GM21576 (cell line): Measurements from ENCODE around the gene ATF6B.

Source experiments
- ATAC-seq: cut with Tn5 transposase; IDR thresholded peaks from one replicate; pipeline ENCODE4 v1.9.1; 2021; ENCODE audit warnings: mild to moderate bottlenecking, moderate library complexity; ENCODE audit not compliant: unreplicated experiment

The ATF6B gene

DNA sequence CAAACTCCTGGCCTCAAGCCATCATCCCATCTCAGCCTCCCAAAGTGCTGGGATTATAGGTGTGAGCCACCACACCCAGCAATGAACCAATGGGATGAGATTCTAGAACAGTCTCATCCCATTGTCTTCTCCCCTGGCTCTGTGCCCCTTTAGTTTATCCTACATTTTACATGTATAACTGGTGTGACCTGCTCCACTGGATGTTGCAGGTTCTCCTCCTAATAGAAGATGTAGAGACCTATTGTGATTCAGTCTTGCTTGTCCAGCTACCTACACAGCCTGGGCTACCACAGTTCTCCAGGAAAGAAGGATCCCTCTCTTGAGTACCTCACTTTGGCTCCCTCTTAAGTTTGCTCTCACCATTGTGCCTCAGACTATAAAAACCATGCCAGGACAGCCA, 4.1 kb upstream of the ATF6B start:
- ATAC-seq: no peak

DNA sequence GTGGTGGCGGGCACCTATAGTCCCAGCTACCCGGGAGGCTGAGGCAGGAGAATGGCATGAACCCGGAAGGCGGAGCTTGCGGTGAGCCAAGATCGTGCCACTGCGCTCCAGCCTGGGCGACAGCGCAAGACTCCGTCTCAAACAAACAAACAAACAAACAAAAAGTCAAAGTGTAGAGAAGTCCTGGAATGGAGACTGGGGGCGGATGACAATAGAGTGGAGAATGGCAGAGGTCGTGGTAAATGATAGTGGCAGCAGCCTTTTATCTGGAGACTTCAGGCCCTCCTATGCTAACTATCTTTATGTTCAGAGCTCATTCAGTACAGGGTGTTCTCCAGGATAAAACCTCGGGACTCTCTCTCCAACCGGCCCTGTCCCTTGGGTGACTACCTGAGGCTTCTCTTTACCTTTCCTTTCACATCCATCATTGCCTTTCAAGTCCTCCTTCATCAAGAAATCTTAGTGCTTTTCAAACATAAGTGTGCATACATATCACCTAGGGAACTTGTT, 3.4 kb upstream of the ATF6B start:
- ATAC-seq: no peak

DNA sequence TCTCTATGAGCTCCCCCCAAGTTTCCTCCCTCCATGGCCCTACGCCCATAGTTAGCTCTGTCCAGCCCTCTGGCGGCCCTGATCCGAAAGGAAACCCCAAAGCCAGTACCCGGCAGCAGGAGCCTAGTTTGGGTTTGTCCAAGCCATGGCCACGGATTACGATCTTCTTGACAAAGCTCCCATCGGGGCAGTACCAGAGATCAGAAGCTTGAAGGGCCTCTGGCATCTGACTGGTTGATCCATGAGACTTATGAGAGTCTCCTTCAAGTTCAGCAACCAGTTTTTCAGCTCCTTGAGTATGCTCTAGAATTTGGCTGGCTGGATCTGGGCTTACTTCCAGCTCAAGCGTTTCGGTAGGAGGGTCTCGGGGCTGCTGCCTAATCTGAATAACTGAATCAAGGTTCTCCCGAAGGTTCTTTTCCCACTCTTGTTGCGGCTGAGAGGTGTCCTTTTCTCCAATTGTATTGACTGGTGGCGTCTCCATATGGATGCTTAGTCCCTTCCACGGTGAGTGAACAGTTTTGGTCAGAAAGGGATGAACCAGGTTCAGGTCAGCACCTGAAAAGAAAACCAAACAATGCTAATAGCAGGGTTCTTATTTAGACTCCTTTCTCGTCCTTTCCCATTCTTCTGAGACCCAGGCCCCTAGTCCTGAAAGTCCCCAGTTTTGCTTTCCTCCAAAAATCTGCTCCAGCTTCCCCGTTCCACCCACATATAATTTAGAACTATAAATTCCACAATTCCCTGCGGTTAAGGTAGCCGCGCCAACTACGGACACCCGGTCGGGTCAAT, 1.4 kb upstream of the ATF6B start:
- peak; percentile 5 for ATAC-seq

DNA sequence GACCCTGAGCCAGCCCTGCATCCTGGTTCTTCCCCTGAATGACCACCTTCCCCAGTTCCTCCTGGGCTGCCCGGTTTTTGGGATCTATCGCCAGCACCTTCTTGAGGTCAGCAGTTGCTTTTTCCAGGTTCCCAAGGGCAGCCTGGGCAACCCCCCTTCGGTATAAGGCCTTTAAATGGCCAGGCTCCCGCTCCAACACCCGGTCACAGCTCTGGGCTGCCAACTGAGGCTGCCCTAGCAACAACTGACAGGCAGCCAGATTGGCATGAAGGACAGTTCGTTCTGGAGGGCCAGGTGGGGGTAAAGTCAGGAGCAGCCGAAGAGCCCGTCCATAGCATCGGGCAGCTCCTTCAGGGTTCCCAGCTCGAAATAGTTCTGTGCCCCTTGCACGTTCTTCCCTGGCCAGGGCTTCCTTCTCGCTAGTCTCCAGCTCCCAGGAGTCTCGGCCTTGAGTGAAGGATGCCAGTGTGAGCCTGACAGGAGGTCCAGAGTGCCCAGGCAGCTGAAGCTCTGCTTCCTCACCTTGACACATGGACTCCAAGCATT, 778 bp upstream of the ATF6B start:
- no peak for ATAC-seq

DNA sequence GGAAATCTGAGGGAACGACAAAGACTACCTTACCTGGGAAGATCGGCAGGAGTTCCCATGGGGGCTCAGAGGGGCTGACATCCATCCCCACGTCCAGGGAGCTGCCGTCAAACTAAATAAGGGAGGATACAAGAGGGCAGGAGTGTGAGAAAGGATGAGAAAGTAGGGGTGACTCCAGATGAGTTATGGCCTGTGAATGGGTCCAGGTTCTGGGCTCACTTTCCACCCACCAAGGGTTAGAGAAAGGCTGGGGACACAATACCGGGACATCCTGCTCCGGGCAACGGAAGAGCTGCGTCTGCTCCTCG, 683 bp downstream of the ATF6B start:
- ATAC-seq: no peak

DNA sequence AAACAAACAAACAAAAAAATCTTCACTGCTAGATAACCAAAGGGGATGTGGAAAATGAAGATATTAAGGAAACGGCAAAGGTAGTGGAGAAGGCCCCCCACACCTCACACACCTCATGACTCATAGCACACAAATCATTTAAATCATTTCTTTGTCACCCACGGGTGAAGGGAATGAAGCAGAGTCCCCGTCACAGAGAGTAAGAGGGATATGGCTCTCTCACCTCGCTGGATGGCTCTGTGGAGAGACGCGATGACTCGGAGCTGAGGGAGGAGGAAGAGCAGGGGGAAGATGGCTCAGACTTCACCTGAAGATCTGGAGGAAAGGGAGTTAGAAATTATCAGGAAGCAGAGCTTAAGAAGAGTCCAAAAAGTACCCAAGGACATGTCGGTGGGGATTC, 1.2 kb downstream of the ATF6B start:
- no peak for ATAC-seq

DNA sequence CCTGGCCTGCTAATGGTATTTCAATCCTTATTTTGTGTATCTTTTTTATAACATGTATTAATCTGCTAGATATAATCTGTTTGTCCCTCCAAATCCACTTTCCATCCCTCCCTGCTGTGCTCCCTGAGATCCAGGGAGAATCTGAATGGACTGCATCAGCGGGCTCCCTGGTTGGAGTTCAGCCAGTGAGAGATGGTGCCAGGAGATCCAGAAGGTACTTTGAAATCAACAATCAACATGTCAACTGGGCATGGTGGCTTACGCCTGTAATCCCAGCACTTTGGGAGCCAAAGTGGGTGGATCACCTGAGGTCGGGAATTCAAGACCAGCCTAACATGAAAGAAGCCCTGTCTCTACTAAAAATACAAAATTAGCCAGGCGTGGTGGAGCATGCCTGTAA, 4.4 kb downstream of the ATF6B start:
- ATAC-seq: no peak

DNA sequence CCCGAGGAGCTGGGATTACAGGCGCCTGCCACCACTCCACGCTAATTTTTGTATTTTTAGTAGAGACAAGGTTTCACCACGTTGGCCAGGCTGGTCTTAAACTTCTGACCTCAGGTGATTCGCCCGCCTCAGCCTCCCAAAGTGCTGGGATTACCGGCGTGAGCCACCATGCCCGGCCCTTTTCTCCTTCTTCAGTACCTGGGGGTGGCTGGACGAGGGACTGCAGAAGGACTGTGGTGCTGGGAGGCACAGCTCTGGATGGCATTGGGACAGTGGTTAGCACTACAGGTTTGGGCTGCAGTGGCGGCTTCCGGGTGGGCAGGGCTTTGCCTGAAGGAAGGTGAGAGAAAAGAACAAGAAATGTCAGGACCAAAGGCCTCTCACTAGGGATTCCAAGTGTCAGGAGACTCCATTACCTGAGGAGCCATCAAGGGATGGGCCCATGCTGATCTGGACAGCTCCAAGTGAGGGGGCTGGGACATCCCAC, 7.4 kb downstream of the ATF6B start:
- ATAC-seq: no peak

DNA sequence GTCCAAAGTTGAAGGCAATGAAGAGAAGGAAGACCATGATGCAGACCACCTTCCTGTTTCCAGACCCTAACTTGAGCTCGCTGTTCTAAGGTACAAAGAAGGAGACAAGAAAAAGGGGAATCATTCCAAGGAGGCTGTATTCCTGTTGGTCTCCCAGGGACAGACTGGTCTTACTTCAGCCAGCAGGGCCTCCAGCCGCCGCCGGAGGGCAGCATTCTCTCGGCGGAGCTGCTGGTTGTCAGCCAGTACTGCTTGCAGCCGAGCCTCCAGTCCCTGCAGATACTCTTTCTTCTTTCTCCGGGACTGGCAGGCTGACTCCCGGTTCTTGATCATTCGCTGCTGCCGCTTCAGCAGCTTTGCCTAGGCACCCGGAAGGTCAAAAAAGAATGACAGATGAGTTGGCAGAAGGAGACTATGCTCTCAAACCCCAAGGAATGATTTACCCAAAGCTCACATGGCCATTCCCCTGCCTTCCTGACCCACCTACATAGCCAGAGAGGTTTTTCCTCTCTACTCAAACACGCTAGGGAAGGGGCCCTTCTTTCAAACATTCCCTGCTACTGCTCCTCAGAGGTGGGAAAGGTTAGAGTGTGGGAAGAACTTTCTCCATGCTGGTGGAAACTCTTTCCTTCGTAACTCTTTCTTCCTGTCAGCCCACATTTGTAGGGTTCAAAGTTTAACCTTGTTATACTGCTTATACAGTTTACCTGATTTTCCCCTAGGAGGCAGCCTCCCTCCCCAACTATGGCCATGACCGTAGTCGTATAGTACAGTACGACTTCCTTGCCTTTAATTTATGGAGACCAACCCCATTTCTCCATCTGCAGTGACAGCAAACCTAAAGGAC, 9.0 kb downstream of the ATF6B start:
- no peak for ATAC-seq

DNA sequence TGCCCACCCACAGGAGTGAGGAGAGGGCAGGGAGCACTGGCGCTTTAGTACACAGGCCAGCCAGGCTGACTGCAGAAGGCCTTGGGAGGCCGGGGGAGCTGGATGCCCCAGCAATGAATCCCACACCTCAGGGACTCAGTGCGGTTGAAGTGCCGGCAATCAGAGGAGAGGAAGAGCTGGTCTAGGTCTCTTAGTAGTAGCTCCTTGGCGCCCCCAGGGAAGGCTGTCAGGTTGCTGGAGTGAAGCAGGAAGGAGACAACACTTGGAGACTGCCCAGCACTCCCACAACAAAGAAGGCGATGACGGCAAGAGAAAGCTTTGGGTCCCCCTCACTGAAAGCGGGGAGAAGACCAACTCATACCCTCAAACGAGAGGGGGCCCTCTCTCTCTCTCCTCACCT, 10.6 kb downstream of the ATF6B start:
- ATAC-seq: no peak

DNA sequence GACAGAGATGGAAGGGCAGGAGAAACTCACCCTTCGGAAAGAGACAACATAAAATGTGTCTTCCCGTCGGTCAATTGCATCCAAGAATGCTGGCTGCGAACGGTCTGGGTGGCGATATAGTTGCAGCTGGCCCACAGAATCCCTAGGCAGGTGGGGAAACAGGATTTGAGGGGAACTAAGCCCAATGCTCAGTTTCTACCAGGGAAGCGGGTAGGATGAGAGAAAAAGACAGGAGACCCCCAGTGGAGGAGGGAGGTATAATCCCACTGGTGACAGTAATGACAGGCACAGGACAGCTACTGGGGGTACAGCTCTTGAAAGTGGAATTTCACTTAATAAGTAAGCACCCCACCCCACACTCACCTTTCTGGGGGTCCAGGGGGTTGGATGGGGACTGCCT, 11.4 kb downstream of the ATF6B start:
- ATAC-seq: no peak

DNA sequence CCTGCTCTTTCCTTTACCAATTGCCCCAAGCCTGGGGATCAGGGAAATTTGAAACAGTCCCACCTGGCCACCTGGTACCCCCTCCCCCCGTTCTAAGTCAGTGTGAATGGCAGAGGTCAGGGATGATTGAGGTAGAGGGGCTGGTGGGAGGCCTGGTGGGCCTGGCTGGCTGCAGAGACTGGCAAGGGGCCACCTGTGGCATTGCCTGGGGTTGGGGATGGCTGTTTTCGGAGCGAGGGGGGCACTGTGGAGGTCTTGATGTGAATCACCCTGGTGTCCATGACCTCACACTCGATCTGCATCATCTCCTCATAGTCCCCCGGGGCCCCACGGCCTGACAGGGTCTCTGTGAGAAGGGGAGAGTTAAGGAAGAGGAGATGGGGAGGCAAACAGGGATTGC, 12.4 kb downstream of the ATF6B start:
- ATAC-seq: no peak

DNA sequence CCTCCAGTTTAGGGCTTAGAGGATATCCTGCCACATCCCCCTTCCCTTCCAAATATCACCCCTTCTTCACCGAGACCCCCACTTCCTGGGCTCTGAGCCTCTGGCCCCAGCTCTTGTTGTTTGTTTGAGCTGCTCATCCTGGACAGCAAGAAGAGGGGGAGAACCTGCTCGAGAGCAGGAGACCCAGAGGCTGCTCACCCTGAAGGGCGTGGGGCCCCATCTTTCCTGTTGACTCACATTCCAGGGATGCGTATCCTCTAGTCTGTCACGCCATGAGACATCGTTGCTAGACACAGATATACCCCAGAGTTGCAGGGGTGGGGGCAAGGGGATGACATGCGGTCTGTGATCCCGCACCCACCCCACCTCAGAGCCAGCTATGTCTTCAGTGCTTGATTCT, 13.2 kb downstream of the ATF6B start:
- no peak for ATAC-seq

DNA sequence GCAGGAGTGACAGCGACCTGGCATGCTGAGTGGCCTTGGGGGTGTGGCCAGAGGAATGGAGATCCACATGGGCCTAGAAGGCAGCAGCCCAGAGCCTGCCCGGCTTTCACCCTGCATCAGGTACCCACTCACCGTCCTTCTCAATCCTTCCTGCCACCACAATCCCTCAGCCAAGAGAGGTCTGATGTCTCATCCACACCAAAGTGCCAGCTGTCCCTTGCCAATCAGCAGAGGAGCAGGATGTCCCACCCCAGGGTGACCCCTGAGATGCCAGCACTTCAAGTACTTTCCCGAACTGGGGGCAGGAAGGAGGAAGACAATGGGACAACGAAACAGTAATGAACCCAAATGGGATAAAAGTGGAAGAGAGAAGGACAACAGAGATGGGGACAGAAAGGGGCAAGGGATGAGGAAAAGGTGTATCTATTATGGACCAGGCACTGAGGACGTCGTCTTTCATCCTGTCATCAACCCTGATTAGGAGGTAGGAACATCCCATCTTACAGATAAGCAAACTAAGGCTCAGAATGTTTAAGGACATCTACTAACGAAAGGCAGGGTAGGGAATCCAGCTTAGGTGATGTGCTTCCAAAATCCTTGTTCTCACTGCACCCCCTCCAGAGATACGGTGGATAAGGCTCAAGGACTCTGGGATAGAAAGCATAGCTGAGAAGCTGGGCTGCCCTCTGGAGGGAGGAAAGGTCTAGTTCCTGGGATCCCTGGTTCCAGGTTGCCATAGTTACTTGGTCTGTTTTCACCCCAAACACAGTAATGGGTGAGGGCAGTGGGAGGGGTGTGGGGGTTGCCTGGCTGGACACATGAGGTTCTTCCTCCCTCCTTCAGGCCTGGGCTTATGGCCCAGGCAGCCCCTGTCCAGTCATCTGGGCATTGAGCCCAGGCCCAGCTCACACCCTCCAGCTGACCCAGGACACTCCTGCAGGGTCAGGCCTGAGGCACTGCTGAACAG, 14.4 kb downstream of the ATF6B start:
- no peak for ATAC-seq

DNA sequence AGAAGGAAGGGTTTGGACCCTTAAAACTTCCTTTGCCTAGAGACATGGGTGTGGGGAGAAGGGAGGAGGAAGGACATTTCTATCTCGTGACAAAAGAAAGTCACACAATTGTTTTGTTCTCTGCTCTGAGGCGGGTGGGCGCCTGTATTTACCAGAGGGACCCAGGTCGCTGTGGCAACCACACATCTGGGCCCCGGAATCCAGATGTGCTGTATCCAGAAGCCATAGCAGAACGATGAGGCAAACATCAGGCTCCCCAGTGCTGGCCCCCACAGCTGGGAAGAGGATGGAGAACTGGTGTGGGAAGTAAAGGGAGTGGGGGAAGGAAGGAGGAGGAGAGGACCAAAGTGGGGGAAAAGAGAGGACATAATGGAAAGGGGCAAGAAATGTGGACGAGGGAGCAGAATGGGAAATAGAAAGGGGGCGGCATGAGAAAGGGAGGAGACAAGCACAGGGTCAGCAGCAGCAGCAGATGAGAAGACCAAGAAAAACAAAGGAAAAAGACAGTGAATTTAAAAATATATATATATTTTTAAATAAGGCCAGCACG, 15.5 kb downstream of the ATF6B start:
- ATAC-seq: no peak

DNA sequence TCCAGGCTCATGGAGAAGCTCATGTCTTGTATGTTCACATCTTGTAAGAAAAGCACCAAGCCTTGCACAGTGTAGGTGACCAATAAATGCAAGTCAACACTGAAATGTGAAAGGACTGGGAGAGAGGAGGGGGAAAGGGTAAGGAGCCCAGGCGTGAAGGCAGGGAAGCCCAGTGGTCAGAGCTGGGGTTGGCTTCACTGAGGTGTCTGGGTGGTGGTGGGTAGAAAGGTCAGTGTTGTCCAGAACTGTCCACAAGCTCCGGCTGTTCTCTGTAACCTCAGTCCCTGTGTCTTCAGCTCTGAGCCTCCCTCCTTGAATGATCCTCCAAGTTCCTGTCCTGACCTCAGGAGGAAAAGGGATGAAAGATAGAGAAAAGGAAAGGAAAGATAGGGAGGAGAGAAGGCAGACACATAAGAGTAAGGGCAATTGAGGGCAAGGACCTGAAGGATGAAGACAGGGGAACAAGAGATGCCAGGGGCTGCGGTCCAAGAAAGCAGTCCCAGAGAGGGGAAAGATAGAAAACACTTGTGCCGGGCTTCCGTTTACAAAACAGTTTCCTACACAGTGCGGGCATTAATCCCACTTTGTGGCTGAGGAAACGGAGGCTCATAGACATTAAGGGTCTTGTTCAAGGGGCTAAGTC, 16.5 kb downstream of the ATF6B start:
- ATAC-seq: no peak

DNA sequence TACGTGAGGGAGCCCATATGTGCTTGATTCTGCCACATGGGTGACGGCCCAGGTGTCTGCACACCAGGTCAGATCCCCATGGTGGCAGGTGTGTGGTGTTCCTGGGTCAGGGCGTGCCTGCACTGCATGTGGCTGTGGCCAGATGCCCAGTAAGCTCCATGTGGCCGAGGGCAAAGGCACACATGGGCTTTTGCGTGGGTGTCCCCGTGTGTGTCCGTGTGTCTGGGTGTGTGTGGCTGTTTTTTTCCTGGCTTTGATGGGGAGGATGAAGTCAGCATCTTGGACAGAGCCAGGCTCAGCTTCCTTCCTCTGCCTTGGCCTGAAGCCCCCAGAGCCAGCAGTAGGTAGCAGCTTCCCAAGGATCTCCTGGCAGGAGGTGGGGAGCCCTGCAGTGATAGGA, 17.4 kb downstream of the ATF6B start:
- no peak for ATAC-seq

DNA sequence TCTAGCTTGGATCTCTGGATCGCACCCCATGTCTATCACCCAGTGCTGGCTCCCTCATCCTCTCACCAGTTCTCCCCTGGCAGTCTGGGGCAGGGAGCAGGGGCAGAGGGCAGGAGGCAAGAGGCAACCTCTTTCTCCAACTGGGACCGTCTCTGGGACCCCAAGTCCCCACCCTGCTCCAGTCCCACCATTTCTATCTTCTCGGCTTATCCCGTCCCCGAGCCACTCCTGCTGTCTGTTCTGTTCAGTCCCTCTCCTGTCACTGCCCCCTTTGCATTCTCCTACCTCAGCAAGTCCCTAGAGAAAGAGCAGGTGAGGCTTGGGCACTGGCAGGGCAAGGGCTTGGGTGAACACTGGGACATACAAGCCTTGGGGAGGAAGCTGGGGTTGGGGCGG, 18.3 kb downstream of the ATF6B start:
- no peak for ATAC-seq

DNA sequence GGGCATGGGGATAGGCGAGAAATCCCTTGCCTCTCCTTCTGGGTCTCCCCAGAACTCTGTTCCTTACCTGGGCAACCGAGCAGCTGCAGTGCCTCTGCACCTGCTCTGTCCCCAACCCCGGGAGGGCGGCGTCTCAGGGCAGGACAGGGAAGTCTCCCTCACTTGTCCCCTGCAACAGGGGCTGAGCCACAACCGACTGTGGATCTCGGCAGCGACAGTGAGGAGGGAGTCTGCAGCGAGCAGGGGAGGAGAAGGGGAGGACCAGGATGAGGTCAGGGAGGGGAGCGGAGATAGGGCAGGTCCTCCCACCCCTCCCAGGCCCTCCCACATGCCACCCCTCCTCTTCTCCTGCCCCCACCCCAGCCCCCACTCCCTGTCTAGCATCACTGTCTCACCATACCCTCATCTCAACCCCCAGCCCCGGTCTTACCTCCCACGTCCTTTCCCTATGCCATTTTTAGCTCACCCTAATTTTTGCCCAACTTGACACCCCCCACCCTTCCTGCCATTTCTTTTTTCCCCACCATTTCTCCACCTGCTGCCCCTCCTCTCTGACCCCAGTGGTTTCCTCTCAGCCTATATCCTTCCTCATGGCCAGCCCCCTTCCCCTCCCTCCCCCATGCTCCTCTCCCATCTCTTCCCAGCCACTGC, 18.8 kb downstream of the ATF6B start, which contains the start of gene TNXB:
TSS of gene TNXB (minus strand) at position 225 of the 651 bp plus-strand sequence. CDS start 11,140 bp downstream, outside the sequence.
- no peak for ATAC-seq
